HEK293T (cell line): Measurements from ENCODE around the gene STC2.

ENCODE experiments used
- CTCF ChIA-PET: fragments of 350-600 bp; formaldehyde crosslinking; extraction: SDS; loops from one replicate; lab custom pipeline; 2021; ENCODE audit warnings: antibody characterized with exemption, inconsistent platforms; lab: Yijun Ruan, JAX
- POLR2A ChIA-PET: fragments of 350-600 bp; formaldehyde crosslinking; extraction: SDS; loops from one replicate; lab custom pipeline; 2020; ENCODE audit warnings: antibody characterized with exemption, inconsistent platforms; lab: Yijun Ruan, JAX
- DNase-seq: peaks from one replicate; pipeline ENCODE4 v3.0.0; 2012; ENCODE audit warnings: mixed read lengths; ENCODE audit errors: extremely low spot score
- ARNT ChIP-seq: fragments of 450-650 bp; IDR thresholded peaks from 2 replicates; pipeline ENCODE4 v1.6.1; 2017; ENCODE audit warnings: mild to moderate bottlenecking
- BHLHE40 ChIP-seq: fragments of 450-650 bp; IDR thresholded peaks from 2 replicates; pipeline ENCODE4 v1.6.1; 2016; ENCODE audit warnings: mild to moderate bottlenecking, moderate library complexity, borderline replicate concordance
- CTBP1 ChIP-seq: fragments of 450-650 bp; IDR thresholded peaks from 2 replicates; pipeline ENCODE4 v1.6.1; 2016; ENCODE audit warnings: borderline replicate concordance
- ELF4 ChIP-seq: fragments of 450-650 bp; IDR thresholded peaks from 2 replicates; pipeline ENCODE4 v1.6.1; 2017; ENCODE audit warnings: antibody characterized with exemption
- FOXA1 ChIP-seq: fragments of 450-650 bp; IDR thresholded peaks from 2 replicates; pipeline ENCODE4 v1.6.1; 2016; ENCODE audit warnings: mild to moderate bottlenecking
- FOXK2 ChIP-seq: fragments of 450-650 bp; IDR thresholded peaks from 2 replicates; pipeline ENCODE4 v1.6.1; 2016; ENCODE audit warnings: mild to moderate bottlenecking
- FOXM1 ChIP-seq: fragments of 450-650 bp; IDR thresholded peaks from 2 replicates; pipeline ENCODE4 v1.6.1; 2017; ENCODE audit warnings: mild to moderate bottlenecking, borderline replicate concordance
- HDGF ChIP-seq: fragments of 450-650 bp; IDR thresholded peaks from 2 replicates; pipeline ENCODE4 v1.6.1; 2017; ENCODE audit warnings: antibody characterized with exemption, borderline replicate concordance
- L3MBTL2 ChIP-seq: fragments of 450-650 bp; conservative IDR thresholded peaks from 2 replicates; pipeline ENCODE4 v1.6.1; 2016; ENCODE audit warnings: mild to moderate bottlenecking
- LEF1 ChIP-seq: fragments of 450-650 bp; IDR thresholded peaks from 2 replicates; pipeline ENCODE4 v1.6.1; 2017; ENCODE audit warnings: mild to moderate bottlenecking, borderline replicate concordance
- NFRKB ChIP-seq: fragments of 450-650 bp; IDR thresholded peaks from 2 replicates; pipeline ENCODE4 v1.6.1; 2016; ENCODE audit warnings: mild to moderate bottlenecking, moderate library complexity
- SP1 ChIP-seq: fragments of 450-650 bp; IDR thresholded peaks from 2 replicates; pipeline ENCODE4 v1.6.1; 2017
- SUZ12 ChIP-seq: fragments of 450-650 bp; IDR thresholded peaks from 2 replicates; pipeline ENCODE4 v1.6.1; 2016; ENCODE audit warnings: mild to moderate bottlenecking
- TARDBP ChIP-seq: fragments of 450-650 bp; IDR thresholded peaks from 2 replicates; pipeline ENCODE4 v1.6.1; 2016
- ZNF384 ChIP-seq: fragments of 450-650 bp; IDR thresholded peaks from 2 replicates; pipeline ENCODE4 v1.6.1; 2016
- TF ChIP-seq, protein P1 (sequence below): fragments of 450-650 bp; IDR thresholded peaks from 2 replicates; pipeline ENCODE4 v1.6.1; 2016

The STC2 gene

DNA sequence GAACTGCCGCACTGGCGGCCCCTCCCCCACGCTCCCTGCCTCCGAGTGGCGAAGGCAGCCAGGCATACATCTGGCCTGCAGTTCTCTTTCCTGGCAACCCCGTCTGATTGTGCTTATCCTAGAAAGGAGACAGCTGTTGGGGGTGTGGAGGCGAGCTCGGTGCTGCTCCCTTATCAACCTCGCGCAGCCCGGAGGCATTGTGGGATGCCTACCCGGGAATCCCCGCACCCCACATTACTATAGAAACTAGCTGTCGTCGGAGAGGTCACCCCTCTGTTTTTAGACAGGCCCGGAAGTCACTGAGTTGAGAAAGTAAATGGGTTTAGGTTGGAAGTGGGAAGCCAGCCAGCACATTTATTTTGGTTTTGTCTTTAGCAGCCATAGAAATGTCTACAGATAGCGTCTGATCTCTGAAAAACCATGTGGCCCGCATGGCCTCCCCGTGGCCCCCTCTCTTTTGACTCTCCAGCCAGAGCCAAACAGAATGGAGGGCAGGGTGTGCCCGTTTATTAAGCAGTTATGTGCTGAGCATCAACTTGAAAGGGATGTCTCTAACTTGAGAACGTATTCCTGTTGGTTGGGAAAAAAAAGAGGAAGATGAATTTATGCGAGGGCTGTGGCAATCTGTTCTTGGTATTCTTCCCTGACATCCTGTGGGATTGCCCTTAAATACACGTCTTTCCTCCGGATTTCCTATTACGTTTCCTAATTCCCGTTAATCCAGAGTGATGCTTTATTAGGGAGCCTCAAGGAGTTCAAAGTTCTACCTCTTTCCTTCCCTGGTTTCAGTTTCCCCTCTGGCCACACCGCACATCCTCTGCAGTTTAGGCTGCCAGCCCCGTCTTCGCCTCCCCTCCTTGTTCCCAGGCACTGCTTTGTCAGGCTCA is 3.9 kb downstream of the STC2 start:
- POLR2A ChIA-PET: interaction anchor here (9.5 kb wide), 1 partner anchor 10 kb away, joined by 325 read pairs; no protein-coding TSS in a partner anchor
- CTCF ChIA-PET: no interaction called here
- no peak for TF ChIP-seq ELF4
- TF ChIP-seq, protein P1, sequence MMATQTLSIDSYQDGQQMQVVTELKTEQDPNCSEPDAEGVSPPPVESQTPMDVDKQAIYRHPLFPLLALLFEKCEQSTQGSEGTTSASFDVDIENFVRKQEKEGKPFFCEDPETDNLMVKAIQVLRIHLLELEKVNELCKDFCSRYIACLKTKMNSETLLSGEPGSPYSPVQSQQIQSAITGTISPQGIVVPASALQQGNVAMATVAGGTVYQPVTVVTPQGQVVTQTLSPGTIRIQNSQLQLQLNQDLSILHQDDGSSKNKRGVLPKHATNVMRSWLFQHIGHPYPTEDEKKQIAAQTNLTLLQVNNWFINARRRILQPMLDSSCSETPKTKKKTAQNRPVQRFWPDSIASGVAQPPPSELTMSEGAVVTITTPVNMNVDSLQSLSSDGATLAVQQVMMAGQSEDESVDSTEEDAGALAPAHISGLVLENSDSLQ: no peak
- no peak for TF ChIP-seq ZNF384
- TF ChIP-seq TARDBP: no peak
- TF ChIP-seq SP1: no peak
- no peak for TF ChIP-seq ARNT
- no peak for TF ChIP-seq LEF1
- no peak for TF ChIP-seq SUZ12
- TF ChIP-seq L3MBTL2: no peak
- TF ChIP-seq FOXK2: no peak
- TF ChIP-seq BHLHE40: no peak
- no peak for TF ChIP-seq FOXM1
- TF ChIP-seq NFRKB: no peak
- TF ChIP-seq FOXA1: no peak
- TF ChIP-seq CTBP1: no peak
- TF ChIP-seq HDGF: no peak
- DNase-seq: no peak

DNA sequence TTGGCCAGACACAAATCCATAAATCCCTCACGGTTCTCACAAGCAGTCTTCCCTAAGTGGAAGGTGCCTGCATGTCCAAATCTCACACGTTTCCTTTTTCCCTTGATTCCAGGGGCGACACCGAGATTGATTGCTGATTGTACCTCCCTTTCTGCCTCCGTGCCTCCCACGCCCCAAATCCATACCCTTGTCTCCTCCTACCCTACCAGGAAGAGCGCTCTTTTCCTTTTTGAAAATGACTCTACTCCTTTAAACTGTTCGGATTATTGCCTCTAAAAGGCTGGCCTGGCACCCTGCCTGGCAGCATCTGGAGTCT is 4.5 kb downstream of the STC2 start:
- TF ChIP-seq LEF1 (no peak), FOXA1 (no peak), SP1 (no peak)
- ChIA-PET POLR2A (interaction anchor here (9.5 kb wide), 1 partner anchor 9 kb away, joined by 325 read pairs; no protein-coding TSS in a partner anchor), CTCF (no interaction called here)
- no peak for DNase-seq

DNA sequence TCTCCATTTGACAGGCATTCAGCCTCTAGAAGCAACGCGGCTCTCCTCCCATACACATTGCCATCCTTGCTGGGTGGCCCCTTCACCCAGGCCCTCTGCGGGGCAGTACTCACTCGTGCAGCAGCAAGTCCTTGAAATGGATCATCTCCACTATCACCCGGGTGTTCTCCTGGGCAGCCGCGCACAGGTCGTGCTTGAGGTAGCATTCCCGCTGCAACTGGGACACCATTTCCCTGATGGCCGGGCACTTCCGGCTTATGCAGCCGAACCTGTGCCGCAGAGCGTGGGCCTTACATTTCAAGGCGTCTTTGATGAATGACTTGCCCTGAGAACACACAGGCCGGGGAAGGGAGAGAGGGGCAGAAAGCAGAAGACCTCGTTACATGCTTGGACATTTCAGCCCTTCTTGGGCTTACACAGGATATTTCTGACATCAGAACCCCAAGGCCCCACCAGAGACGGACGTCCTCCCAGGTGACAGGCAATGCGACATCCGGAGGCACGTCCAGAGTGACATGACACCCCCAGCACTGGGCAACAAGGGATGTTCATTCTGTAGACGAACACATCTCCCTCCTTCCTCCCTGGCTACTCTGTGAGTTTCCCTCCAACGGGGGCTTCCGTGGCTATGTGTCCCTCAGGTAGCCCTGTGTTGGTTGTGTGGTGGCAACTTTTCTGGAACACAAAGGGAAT is 5.0 kb downstream of the STC2 start:
- POLR2A ChIA-PET: interaction anchor here (9.5 kb wide), 1 partner anchor 8 kb away, joined by 325 read pairs; no protein-coding TSS in a partner anchor
- TF ChIP-seq ELF4 (no peak), FOXA1 (no peak), HDGF (no peak), ARNT (no peak), L3MBTL2 (no peak), ZNF384 (no peak), FOXK2 (no peak), SUZ12 (no peak), SP1 (no peak), CTBP1 (no peak), TARDBP (no peak), NFRKB (no peak), FOXM1 (no peak), LEF1 (no peak), BHLHE40 (no peak)
- TF ChIP-seq, protein P1: no peak
- CTCF ChIA-PET: no interaction called here
- no peak for DNase-seq

DNA sequence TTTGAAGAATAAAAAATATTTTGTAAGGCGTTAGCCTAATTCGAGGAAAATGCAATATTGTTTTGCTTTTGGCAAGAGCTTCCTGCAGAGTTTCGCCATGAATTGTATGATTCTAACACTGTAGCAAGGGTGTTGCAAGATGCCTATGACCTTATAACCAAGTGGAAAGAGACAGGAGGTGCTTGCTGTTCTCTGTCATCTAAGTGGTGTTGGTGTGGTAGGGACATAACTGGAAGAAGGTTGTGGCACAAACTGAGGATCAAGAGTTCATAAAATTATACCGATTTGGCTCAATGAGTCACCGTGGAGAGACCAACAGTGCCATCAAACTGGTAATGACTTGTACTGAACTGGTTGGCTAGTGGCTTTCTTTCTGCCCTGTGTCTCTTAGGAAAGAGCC is 6.3 kb downstream of the STC2 start:
- no peak for DNase-seq
- POLR2A ChIA-PET: interaction anchor here (1.6 to 13.9 kb wide), 3 partner anchors 6 to 28 kb away, joined by 5 to 325 read pairs (median 5); partner anchors contain the start of gene STC2
- TF ChIP-seq ZNF384 (no peak), L3MBTL2 (no peak), FOXM1 (no peak), NFRKB (no peak), SUZ12 (no peak), FOXK2 (no peak), CTBP1 (no peak), BHLHE40 (no peak), LEF1 (no peak), HDGF (no peak), TARDBP (no peak), ARNT (no peak), SP1 (no peak), ELF4 (no peak), FOXA1 (no peak)
- TF ChIP-seq, protein P1: no peak
- CTCF ChIA-PET: interaction anchor here (0.8 to 1.1 kb wide), 2 partner anchors 9 to 28 kb away, joined by 3 to 4 read pairs; no protein-coding TSS in a partner anchor

DNA sequence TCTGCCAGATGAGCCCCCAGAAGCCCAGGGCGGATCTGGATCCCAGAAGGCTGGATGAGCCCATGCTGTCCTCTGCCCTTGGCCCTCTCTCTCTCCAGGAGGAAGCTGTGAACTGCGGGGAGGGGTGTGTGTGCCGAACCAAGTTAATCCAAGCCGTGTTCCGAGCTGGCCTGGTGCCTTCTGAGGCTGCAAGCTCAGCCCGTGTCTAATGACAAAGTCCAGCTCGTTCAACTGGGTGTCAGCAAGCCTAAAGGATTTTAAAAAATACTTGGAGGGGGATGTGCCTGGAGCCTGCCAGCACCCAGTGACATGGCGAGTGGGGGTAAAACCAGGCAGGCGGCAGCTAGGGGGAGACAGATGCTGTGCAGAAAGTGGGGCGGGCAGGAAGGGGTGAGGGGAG is 8.0 kb downstream of the STC2 start:
- POLR2A ChIA-PET: interaction anchor here (1.5 to 13.9 kb wide), 5 partner anchors 8 to 26 kb away, joined by 3 to 325 read pairs (median 5); partner anchors contain the start of gene STC2
- TF ChIP-seq FOXK2: no peak
- no peak for DNase-seq
- CTCF ChIA-PET: interaction anchor here (0.6 to 1.5 kb wide), 2 partner anchors 12 to 25 kb away, joined by 3 read pairs; no protein-coding TSS in a partner anchor

DNA sequence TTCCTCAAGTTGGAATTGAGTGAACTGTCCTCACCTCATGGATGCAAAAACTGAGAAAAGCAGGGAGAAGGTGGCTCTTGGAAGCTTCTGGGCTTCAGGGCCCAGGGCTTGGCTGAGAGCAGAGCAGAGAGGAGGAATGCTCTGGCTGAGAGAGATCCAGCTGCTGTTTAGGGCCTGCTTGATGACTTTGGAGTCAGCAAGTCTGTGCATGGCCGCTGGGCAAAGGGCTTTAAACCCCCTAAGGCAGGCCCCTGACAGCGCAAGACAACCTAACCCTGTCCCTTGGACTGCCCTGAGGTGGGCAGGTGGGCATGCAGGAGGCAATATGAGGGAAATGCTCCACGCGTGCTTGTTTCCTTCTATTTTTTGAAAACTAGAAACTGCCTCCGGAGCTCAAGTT is 8.6 kb downstream of the STC2 start:
- TF ChIP-seq L3MBTL2 (no peak), ZNF384 (no peak), LEF1 (no peak), SUZ12 (no peak), FOXM1 (no peak), ARNT (no peak), SP1 (no peak), CTBP1 (no peak), TARDBP (no peak), HDGF (no peak), FOXA1 (no peak), NFRKB (no peak), ELF4 (no peak), FOXK2 (no peak), BHLHE40 (no peak)
- TF ChIP-seq, protein P1: no peak
- CTCF ChIA-PET: interaction anchor here (1.0 to 1.5 kb wide), 2 partner anchors 12 to 25 kb away, joined by 3 to 4 read pairs; no protein-coding TSS in a partner anchor
- POLR2A ChIA-PET: interaction anchor here (1.5 to 13.9 kb wide), 5 partner anchors 9 to 26 kb away, joined by 3 to 325 read pairs (median 5); partner anchors contain the start of gene STC2
- DNase-seq: no peak
